Esophagus muscularis mucosa (tissue), 4 donors: ENCODE data around the gene HEATR5A. TPM values are rescaled to one million over a fixed set of nuclear protein-coding genes. Genes with fewer than 3 reads are reported as not detected.
A peak's percentile ranks its signal among the peaks of the same experiment; 100 is the strongest.

Experiments
- DNase-seq: peaks from one replicate; pipeline ENCODE4 v3.0.0-alpha.2; 2017; ENCODE audit errors: extremely low spot score
- H3K27ac ChIP-seq, 4 donors: fragments of 200-600 bp; sonication (generic); replicated peaks in 1 of 4; 1 replicate in 3 of 4; 2 replicates in 1 of 4; pipeline ENCODE4 v1.5.1; 2016 to 2019; ENCODE audit warnings: mild to moderate bottlenecking in 1 of 4
- H3K27me3 ChIP-seq, 4 donors: fragments of 200-600 bp; sonication (generic); one replicate each; pipeline versions ENCODE4 v1.5.1 to v1.6.0; 2016 to 2019
- H3K36me3 ChIP-seq, 4 donors: fragments of 200-600 bp; sonication (generic); one replicate each; pipeline ENCODE4 v1.5.1; 2016 to 2019
- H3K4me1 ChIP-seq, 4 donors: fragments of 200-600 bp; sonication (generic); one replicate each; pipeline ENCODE4 v1.5.1; 2016 to 2019
- H3K4me3 ChIP-seq, 4 donors: fragments of 200-600 bp; sonication (generic); 1 replicate in 2 of 4; 2 replicates in 2 of 4; pipeline ENCODE4 v1.5.1; 2016 to 2019; ENCODE audit warnings: mild to moderate bottlenecking in 4 of 4, moderate library complexity in 1 of 4
- H3K9me3 ChIP-seq, 4 donors: fragments of 200-600 bp; sonication (generic); 1 replicate in 3 of 4; 2 replicates in 1 of 4; pipeline ENCODE4 v1.5.1; 2016 to 2019
- CTCF ChIP-seq, 3 experiments: fragments of 200-600 bp in 2 of 3; fragments of 450-650 bp in 1 of 3; sonication (generic) in 2 of 3; IDR thresholded peaks; one replicate each; pipeline ENCODE4 v1.5.1; 2017 to 2019; ENCODE audit warnings: antibody characterized with exemption in 3 of 3, mild to moderate bottlenecking in 2 of 3, moderate library complexity in 1 of 3
- EP300 ChIP-seq: sonication (generic); formaldehyde crosslinking; IDR thresholded peaks from one replicate; pipeline ENCODE4 v1.6.1; 2017; ENCODE audit warnings: antibody characterized with exemption
- POLR2A ChIP-seq: fragments of 450-650 bp; IDR thresholded peaks from one replicate; pipeline ENCODE4 v1.6.1; 2017; ENCODE audit warnings: antibody characterized with exemption, moderate library complexity, mild to moderate bottlenecking, low read depth
- POLR2AphosphoS5 ChIP-seq, 2 donors: sonication (generic); formaldehyde crosslinking; IDR thresholded peaks; one replicate each; pipeline ENCODE4 v1.6.1; 2017; ENCODE audit warnings: antibody characterized with exemption in 2 of 2
- WGBS: methylation state at CpG from one replicate; pipeline ENCODE4 v1.1.5; 2018; 5-methylcytosine and 5-hydroxymethylcytosine counted together
- intact Hi-C: fragments of 100-400 bp; cut with DNase I; formaldehyde crosslinking; loops from one replicate; pipeline ENCODE4 v1.15.1; 2023
- total RNA-seq, 4 donors: library from RNA; depleted of rRNA; stranded (reverse); fragments of >200 nt; gene quantifications; one replicate each; pipeline versions ENCODE4 v1.1.0 to v1.2.1, GENCODE V29; 2016

HEATR5A gene
- total RNA-seq, 4 donors from 2014 or later, result 24.1 to 38.2 (median 28.2) TPM

- Histone ChIP-seq H3K4me3 (no peak overlapping the region), H3K9me3 (no peaks in the 10 kb centered on the region), H3K27ac (peak overlapping the region in 1 of 4 donors; percentile 91), H3K36me3 (no peaks in the 10 kb centered on the region), H3K4me1 (peaks cover 34 to 48% (median 46%) of the 10 kb centered on the region in 4 donors), H3K27me3 (no peaks in the 10 kb centered on the region)
- peak; percentile 42 for DNase-seq
- intact Hi-C loops, result no loop called here
- 86% methylated on average over 12 of the region's 13 CpGs for WGBS
- no peak for TF ChIP-seq EP300
- no peak for TF ChIP-seq POLR2A
Observed at GRCh38 chr14:31266437-31267331, 153.7 kb downstream of the HEATR5A start.

GRCh38 chr14:31265701-31266398, 154.5 kb downstream of the HEATR5A start:
- Histone ChIP-seq H3K4me3 (no peak overlapping the region), H3K27me3 (no peaks in the 10 kb centered on the region), H3K36me3 (no peaks in the 10 kb centered on the region), H3K9me3 (no peaks in the 10 kb centered on the region), H3K4me1 (peaks cover 38 to 56% (median 53%) of the 10 kb centered on the region in 4 donors), H3K27ac (peak overlapping the region; percentile 84 to 91 (median 89))
- intact Hi-C loops, result no loop called here
- TF ChIP-seq CTCF (IDR thresholded peaks at IDR 0.05) (no peak), POLR2AphosphoS5 (IDR thresholded peaks at IDR 0.05) (peak in 1 of 2 donors; percentile 14)
- no peak for DNase-seq
- 85% methylated on average over 8 of the region's 8 CpGs for WGBS

GRCh38 chr14:31263485-31264133, 156.7 kb downstream of the HEATR5A start:
- no peak for DNase-seq
- Histone ChIP-seq H3K36me3 (no peaks in the 10 kb centered on the region), H3K4me3 (peak overlapping the region in 1 of 4 donors; percentile 14), H3K27me3 (no peaks in the 10 kb centered on the region), H3K27ac (peak overlapping the region; percentile 84 to 91 (median 89)), H3K4me1 (peaks cover 38 to 57% (median 49%) of the 10 kb centered on the region in 4 donors), H3K9me3 (no peaks in the 10 kb centered on the region)
- intact Hi-C loops, result loop anchor here (5.0 kb wide), 1 partner anchor 56 kb away; the partner anchor contains the start of gene HECTD1
- TF ChIP-seq POLR2AphosphoS5 (IDR thresholded peaks at IDR 0.05), result peak; percentile 85 to 86
- no peak for TF ChIP-seq CTCF (IDR thresholded peaks at IDR 0.05)
- TF ChIP-seq POLR2A, result no peak
- TF ChIP-seq EP300, result no peak
- WGBS, result 34% methylated on average over 2 of the region's 2 CpGs

GRCh38 chr14:31261859-31262731, 158.3 kb downstream of the HEATR5A start:
- no peak overlapping the region for H3K4me3 ChIP-seq
- no peaks in the 10 kb centered on the region for H3K9me3 ChIP-seq
- peaks cover 38 to 57% (median 49%) of the 10 kb centered on the region in 4 donors for H3K4me1 ChIP-seq
- no peaks in the 10 kb centered on the region for H3K27me3 ChIP-seq
- DNase-seq, result no peak
- TF ChIP-seq POLR2AphosphoS5 (IDR thresholded peaks at IDR 0.05) (peak; percentile 46 to 60), CTCF (IDR thresholded peaks at IDR 0.05) (no peak), POLR2A (no peak), EP300 (no peak)
- H3K27ac ChIP-seq, result peak overlapping the region; percentile 84 to 91 (median 89)
- WGBS, result 13% methylated on average over 6 of the region's 6 CpGs
- H3K36me3 ChIP-seq, result no peaks in the 10 kb centered on the region
- intact Hi-C loops, result loop anchor here (5.0 kb wide), 1 partner anchor 55 kb away; the partner anchor contains the start of gene HECTD1
